Measurements from ENCODE around the gene FAM174C.

DNA sequence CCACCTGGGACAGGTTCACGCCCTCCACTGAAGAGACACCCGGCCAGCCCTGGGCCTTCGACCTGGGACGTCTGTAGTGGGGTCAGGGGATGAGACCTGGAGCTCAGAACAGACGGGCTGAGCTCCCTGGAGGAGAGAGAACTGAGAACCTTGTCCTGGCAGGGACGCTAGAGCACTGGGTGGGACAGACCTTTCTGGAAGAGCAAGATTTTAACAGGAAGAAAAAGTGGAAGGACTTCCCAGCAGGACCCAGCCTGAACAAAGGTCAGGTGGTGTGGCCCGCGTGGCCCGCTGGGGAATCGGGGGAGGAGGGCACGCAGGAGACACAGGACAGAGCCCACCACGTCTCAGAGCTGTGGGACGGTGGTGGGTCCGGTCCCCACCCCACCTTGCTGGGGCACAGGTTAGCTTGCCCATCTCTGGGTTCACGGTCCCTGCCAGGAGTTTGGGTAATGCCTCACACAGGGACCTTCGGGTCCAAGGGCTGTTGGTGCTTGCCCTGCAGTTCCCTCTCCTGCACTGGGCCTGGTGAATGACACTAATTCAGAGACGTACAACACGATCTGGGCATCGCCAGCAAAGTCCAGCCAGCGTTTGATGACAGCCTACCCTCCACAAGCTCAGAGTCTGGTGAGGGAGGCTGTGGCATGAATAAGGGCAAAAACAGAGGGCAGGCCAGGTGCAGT is 9.1 kb downstream of the FAM174C start:
- TF ChIP-seq, protein P1, sequence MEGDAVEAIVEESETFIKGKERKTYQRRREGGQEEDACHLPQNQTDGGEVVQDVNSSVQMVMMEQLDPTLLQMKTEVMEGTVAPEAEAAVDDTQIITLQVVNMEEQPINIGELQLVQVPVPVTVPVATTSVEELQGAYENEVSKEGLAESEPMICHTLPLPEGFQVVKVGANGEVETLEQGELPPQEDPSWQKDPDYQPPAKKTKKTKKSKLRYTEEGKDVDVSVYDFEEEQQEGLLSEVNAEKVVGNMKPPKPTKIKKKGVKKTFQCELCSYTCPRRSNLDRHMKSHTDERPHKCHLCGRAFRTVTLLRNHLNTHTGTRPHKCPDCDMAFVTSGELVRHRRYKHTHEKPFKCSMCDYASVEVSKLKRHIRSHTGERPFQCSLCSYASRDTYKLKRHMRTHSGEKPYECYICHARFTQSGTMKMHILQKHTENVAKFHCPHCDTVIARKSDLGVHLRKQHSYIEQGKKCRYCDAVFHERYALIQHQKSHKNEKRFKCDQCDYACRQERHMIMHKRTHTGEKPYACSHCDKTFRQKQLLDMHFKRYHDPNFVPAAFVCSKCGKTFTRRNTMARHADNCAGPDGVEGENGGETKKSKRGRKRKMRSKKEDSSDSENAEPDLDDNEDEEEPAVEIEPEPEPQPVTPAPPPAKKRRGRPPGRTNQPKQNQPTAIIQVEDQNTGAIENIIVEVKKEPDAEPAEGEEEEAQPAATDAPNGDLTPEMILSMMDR (IDR thresholded peaks at IDR 0.05): no peak
- TF ChIP-seq POLR2A (IDR thresholded peaks at IDR 0.05): no peak

Data from vagina (tissue), 2 donors.